SKM-1 treated with dmso at 0.1 percent for 144 hours (cell line): ENCODE data around the gene PREPL.
"Not testable (repeated sequence)": the region's sequence is repeated elsewhere in the genome, so short reads cannot be mapped to it uniquely, and the experiment has no call there.

Experiments used
- DNase-seq: peaks from one replicate; lab custom pipeline; 2025; ENCODE audit not compliant: unreplicated experiment; lab: John Stamatoyannopoulos, UW

The PREPL gene

GRCh38 chr2:44349506-44349905 is 11.8 kb downstream of the PREPL start:
- DNase-seq: no peak

GRCh38 chr2:44348400-44348799 is 12.9 kb downstream of the PREPL start:
- DNase-seq: no peak

GRCh38 chr2:44347526-44347925 is 13.8 kb downstream of the PREPL start:
- no peak for DNase-seq

- DNase-seq: no peak
Observed at GRCh38 chr2:44342854-44343253, 18.4 kb downstream of the PREPL start.

- DNase-seq: no peak
Observed at GRCh38 chr2:44335806-44336538, 25.3 kb downstream of the PREPL start.

GRCh38 chr2:44333994-44334393 is 27.3 kb downstream of the PREPL start:
- DNase-seq: no peak

- DNase-seq: no peak
Observed at GRCh38 chr2:44330801-44331200, 30.5 kb downstream of the PREPL start.

- no peak for DNase-seq
Observed at GRCh38 chr2:44329343-44329742, 32.0 kb downstream of the PREPL start.

GRCh38 chr2:44328750-44329149 is 32.5 kb downstream of the PREPL start:
- DNase-seq: no peak

GRCh38 chr2:44326548-44327264 is 34.6 kb downstream of the PREPL start:
- no peak for DNase-seq

- no peak for DNase-seq
Observed at GRCh38 chr2:44325897-44326296, 35.4 kb downstream of the PREPL start.

- no peak for DNase-seq
Observed at GRCh38 chr2:44324971-44325426, 36.3 kb downstream of the PREPL start.

- no peak for DNase-seq
Observed at GRCh38 chr2:44321360-44321759, 39.9 kb downstream of the PREPL start.

- no peak for DNase-seq
Observed at GRCh38 chr2:44320832-44321231, 40.5 kb downstream of the PREPL start.

- no peak for DNase-seq
Observed at GRCh38 chr2:44315945-44316344, 45.3 kb downstream of the PREPL start.

- DNase-seq: no peak
Observed at GRCh38 chr2:44314362-44314761, 46.9 kb downstream of the PREPL start.

GRCh38 chr2:44310287-44310686 is 51.0 kb downstream of the PREPL start:
- DNase-seq: no peak

- no peak for DNase-seq
Observed at GRCh38 chr2:44305882-44306281, 55.4 kb downstream of the PREPL start.

GRCh38 chr2:44304258-44304657 is 57.0 kb downstream of the PREPL start:
- no peak for DNase-seq

- not testable (repeated sequence) for DNase-seq
Observed at GRCh38 chr2:44303766-44304165, 57.5 kb downstream of the PREPL start.

- DNase-seq: no peak
Observed at GRCh38 chr2:44301111-44301510, 60.2 kb downstream of the PREPL start.

GRCh38 chr2:44299635-44300034 is 61.7 kb downstream of the PREPL start:
- no peak for DNase-seq
